Liver (tissue), 3 donors: ENCODE measurements around the gene MYL1.

Source experiments
- EGR1 ChIP-seq, 2 donors: IDR thresholded peaks; 2 replicates each; pipeline ENCODE4 v1.6.1; 2016 to 2018; ENCODE audit warnings: antibody characterized with exemption in 2 of 2, low read depth in 2 of 2
- GABPA ChIP-seq, 2 donors: IDR thresholded peaks in 1 of 2; conservative IDR thresholded peaks in 1 of 2; 2 replicates each; pipeline ENCODE4 v1.6.1; 2016; ENCODE audit warnings: antibody characterized with exemption in 2 of 2, mild to moderate bottlenecking in 1 of 2, moderate library complexity in 1 of 2
- HNF4A ChIP-seq, 2 donors: conservative IDR thresholded peaks; 2 replicates each; pipeline ENCODE4 v1.6.1; 2016; ENCODE audit warnings: antibody characterized with exemption in 2 of 2, mild to moderate bottlenecking in 2 of 2
- RAD21 ChIP-seq, 2 donors: IDR thresholded peaks; 2 replicates each; pipeline ENCODE4 v1.6.1; 2016; ENCODE audit warnings: antibody characterized with exemption in 2 of 2, mild to moderate bottlenecking in 2 of 2
- RXRA ChIP-seq, 2 donors: IDR thresholded peaks; 2 replicates each; pipeline ENCODE4 v1.6.1; 2017 to 2018; ENCODE audit warnings: antibody characterized with exemption in 2 of 2, mild to moderate bottlenecking in 1 of 2
- SP1 ChIP-seq: IDR thresholded peaks from 2 replicates; pipeline ENCODE4 v1.6.1; 2018; ENCODE audit warnings: antibody characterized with exemption, mild to moderate bottlenecking
- TAF1 ChIP-seq: conservative IDR thresholded peaks from 2 replicates; pipeline ENCODE4 v1.6.1; 2016; ENCODE audit warnings: antibody characterized with exemption, mild to moderate bottlenecking
- YY1 ChIP-seq: IDR thresholded peaks from 2 replicates; pipeline ENCODE4 v1.6.1; 2016; ENCODE audit warnings: antibody characterized with exemption, mild to moderate bottlenecking
- TF ChIP-seq, protein P1 (sequence below): IDR thresholded peaks from 2 replicates; pipeline ENCODE4 v1.6.1; 2016; ENCODE audit warnings: antibody characterized with exemption
- TF ChIP-seq, protein P2 (sequence below): fragments of 150-350 bp; IDR thresholded peaks from 2 replicates; pipeline ENCODE4 v1.5.1; 2017; ENCODE audit warnings: improper control_type of control experiment, low read depth, low read length; ENCODE audit not compliant: missing input control
- TF ChIP-seq, protein P3 (sequence below): IDR thresholded peaks from 2 replicates; pipeline ENCODE4 v1.6.1; 2016; ENCODE audit warnings: antibody characterized with exemption
- TF ChIP-seq, protein P4 (sequence below): IDR thresholded peaks from 2 replicates; pipeline ENCODE4 v1.6.1; 2016; ENCODE audit warnings: antibody characterized with exemption, mild to moderate bottlenecking
- donor health status: healthy.
- donor health status: healthy.

DNA sequence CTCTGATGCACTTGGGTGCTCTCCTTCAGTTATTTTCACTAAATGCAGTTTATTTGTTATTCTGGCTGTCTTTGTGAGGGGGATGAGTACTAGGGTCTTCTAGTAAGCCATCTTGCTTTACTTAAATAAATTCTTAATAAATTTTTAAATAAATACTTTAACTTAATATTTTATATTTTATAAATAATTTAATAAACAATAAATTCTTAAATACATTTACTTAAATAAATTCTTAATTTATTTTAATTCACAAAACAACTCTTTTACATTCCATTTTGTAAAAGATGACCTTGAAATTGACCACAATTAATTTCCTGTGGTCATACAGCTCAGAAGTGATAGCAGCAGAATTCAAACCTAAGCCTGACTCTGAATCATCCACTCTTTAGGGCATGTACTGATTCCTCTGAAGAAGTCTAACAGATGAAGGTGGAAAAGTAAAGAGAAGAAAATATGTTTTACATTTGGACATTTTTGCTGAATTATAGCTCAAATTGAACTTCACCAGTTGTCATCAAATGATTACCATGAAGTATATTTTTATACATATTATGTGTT, 28.8 kb downstream of the MYL1 start:
- TF ChIP-seq, protein P1, sequence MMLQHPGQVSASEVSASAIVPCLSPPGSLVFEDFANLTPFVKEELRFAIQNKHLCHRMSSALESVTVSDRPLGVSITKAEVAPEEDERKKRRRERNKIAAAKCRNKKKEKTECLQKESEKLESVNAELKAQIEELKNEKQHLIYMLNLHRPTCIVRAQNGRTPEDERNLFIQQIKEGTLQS: no peak
- TF ChIP-seq GABPA (IDR thresholded peaks at IDR 0.05 in 1 of 2, conservative IDR thresholded peaks at IDR 0.05 in 1 of 2) (no peak), YY1 (no peak), RAD21 (IDR thresholded peaks at IDR 0.05) (no peak), HNF4A (conservative IDR thresholded peaks at IDR 0.05) (no peak), EGR1 (IDR thresholded peaks at IDR 0.05; ENCODE audit: low read depth in 2 of 2) (no peak), TAF1 (no peak), RXRA (IDR thresholded peaks at IDR 0.05) (no peak), SP1 (no peak)
- TF ChIP-seq, protein P2, sequence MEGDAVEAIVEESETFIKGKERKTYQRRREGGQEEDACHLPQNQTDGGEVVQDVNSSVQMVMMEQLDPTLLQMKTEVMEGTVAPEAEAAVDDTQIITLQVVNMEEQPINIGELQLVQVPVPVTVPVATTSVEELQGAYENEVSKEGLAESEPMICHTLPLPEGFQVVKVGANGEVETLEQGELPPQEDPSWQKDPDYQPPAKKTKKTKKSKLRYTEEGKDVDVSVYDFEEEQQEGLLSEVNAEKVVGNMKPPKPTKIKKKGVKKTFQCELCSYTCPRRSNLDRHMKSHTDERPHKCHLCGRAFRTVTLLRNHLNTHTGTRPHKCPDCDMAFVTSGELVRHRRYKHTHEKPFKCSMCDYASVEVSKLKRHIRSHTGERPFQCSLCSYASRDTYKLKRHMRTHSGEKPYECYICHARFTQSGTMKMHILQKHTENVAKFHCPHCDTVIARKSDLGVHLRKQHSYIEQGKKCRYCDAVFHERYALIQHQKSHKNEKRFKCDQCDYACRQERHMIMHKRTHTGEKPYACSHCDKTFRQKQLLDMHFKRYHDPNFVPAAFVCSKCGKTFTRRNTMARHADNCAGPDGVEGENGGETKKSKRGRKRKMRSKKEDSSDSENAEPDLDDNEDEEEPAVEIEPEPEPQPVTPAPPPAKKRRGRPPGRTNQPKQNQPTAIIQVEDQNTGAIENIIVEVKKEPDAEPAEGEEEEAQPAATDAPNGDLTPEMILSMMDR: no peak
- TF ChIP-seq, protein P3, sequence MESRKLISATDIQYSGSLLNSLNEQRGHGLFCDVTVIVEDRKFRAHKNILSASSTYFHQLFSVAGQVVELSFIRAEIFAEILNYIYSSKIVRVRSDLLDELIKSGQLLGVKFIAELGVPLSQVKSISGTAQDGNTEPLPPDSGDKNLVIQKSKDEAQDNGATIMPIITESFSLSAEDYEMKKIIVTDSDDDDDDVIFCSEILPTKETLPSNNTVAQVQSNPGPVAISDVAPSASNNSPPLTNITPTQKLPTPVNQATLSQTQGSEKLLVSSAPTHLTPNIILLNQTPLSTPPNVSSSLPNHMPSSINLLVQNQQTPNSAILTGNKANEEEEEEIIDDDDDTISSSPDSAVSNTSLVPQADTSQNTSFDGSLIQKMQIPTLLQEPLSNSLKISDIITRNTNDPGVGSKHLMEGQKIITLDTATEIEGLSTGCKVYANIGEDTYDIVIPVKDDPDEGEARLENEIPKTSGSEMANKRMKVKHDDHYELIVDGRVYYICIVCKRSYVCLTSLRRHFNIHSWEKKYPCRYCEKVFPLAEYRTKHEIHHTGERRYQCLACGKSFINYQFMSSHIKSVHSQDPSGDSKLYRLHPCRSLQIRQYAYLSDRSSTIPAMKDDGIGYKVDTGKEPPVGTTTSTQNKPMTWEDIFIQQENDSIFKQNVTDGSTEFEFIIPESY: no peak
- TF ChIP-seq, protein P4, sequence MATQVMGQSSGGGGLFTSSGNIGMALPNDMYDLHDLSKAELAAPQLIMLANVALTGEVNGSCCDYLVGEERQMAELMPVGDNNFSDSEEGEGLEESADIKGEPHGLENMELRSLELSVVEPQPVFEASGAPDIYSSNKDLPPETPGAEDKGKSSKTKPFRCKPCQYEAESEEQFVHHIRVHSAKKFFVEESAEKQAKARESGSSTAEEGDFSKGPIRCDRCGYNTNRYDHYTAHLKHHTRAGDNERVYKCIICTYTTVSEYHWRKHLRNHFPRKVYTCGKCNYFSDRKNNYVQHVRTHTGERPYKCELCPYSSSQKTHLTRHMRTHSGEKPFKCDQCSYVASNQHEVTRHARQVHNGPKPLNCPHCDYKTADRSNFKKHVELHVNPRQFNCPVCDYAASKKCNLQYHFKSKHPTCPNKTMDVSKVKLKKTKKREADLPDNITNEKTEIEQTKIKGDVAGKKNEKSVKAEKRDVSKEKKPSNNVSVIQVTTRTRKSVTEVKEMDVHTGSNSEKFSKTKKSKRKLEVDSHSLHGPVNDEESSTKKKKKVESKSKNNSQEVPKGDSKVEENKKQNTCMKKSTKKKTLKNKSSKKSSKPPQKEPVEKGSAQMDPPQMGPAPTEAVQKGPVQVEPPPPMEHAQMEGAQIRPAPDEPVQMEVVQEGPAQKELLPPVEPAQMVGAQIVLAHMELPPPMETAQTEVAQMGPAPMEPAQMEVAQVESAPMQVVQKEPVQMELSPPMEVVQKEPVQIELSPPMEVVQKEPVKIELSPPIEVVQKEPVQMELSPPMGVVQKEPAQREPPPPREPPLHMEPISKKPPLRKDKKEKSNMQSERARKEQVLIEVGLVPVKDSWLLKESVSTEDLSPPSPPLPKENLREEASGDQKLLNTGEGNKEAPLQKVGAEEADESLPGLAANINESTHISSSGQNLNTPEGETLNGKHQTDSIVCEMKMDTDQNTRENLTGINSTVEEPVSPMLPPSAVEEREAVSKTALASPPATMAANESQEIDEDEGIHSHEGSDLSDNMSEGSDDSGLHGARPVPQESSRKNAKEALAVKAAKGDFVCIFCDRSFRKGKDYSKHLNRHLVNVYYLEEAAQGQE: no peak
